ENCODE measurements around the gene SCAPER. TPM values are rescaled to one million over a fixed set of nuclear protein-coding genes. Genes with fewer than 3 reads are reported as not detected.

SCAPER gene
- total and polyA plus RNA-seq, 4 donors: 3.3 to 18.0 (median 9.9) TPM

DNA sequence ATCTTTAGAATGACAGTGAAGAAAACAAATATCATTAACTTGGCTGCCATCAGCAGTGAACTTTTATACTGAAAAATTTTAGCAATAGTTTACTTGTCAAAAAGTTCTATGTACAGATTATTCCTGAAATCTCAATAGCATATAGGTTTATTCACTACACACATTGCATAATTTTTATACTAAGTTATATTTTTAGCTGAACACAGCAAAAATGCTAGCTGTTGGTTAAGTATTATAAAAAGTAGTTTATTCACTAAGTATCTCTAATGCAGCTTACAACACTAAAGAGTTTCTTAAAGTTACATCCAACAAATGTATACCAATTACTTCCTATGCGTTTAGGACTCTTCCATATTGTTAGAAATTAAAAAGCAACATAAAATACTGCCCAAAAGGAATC lies 131.9 kb downstream of the SCAPER start:
- peaks cover 0 to 1% (median 0%) of the 10 kb centered on the region in 4 donors for H3K4me1 ChIP-seq (ENCODE audit: control insufficient read depth in 4 of 4, insufficient read depth in 4 of 4, low read length in 3 of 4)
- no peak overlapping the region for H3K9ac ChIP-seq (ENCODE audit: low read depth in 1 of 2, low read length in 2 of 2)
- DNase-seq (ENCODE audit: low spot score): no peak
- H3K9me3 ChIP-seq (ENCODE audit: control insufficient read depth in 4 of 4, low read length in 3 of 4): no peaks in the 10 kb centered on the region
- no peak overlapping the region for H3K27ac ChIP-seq (ENCODE audit: low read depth in 1 of 2, low read length in 2 of 2)
- H3K36me3 ChIP-seq (ENCODE audit: control insufficient read depth in 4 of 4, insufficient read depth in 3 of 4, low read depth in 1 of 4, low read length in 3 of 4): peaks cover 0 to 11% (median 1%) of the 10 kb centered on the region in 4 donors
- WGBS: 94% methylated on average over 1 of the region's 1 CpG
- no peak for TF ChIP-seq RXRA (IDR thresholded peaks at IDR 0.05)
- TF ChIP-seq FOXA1 (IDR thresholded peaks at IDR 0.05): no peak
- TF ChIP-seq REST (IDR thresholded peaks at IDR 0.05): no peak
- TF ChIP-seq GABPA (IDR thresholded peaks at IDR 0.05 in 1 of 2, conservative IDR thresholded peaks at IDR 0.05 in 1 of 2): no peak
- no peaks in the 10 kb centered on the region for H3K27me3 ChIP-seq (ENCODE audit: control insufficient read depth in 4 of 4, insufficient read depth in 4 of 4, low read length in 3 of 4)
- no peak overlapping the region for H3K4me3 ChIP-seq (ENCODE audit: low read depth in 1 of 3, low read length in 3 of 3)

DNA sequence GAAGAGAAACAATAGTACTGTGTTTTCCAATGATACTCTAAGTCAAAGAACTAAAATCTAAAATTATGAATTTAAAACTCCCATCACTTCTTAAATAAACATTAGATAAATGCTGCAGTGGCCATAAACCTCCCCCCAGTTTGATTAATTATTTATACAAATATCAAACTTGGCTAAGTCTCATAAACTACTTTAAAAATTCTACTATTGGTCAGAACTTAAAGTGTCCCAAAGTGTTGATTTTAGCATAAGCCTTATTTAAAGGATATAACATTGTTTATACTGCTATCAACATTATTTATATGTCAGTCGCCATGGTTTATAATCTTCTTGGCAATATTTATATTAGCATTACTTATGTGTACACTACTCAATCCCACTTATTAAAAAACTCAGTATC lies 132.4 kb downstream of the SCAPER start:
- no peak for DNase-seq (ENCODE audit: low spot score)
- WGBS: 83% methylated on average over 1 of the region's 1 CpG
- H3K36me3 ChIP-seq (ENCODE audit: control insufficient read depth in 4 of 4, insufficient read depth in 3 of 4, low read depth in 1 of 4, low read length in 3 of 4): peaks cover 0 to 11% (median 1%) of the 10 kb centered on the region in 4 donors

DNA sequence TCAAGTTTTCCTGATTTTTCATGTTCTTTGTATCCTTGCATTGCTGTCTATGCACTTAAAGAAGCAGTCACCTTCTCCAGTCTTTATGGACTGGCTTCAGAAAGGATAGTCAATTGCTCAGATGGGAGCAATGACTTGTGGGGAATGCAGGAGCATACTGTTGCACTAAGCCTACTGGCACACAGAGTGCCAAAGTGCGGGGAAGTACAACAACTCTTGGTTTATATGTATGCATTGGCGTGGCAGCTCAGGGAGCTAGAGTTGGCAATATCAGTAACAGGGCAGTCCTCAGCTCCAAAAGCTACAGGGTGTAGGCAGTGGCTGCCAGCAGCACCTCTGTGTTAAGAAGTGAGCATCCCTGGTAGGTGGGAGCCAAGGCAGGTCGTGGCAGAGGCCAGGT lies 141.1 kb downstream of the SCAPER start:
- Histone ChIP-seq H3K9ac (ENCODE audit: low read depth in 1 of 2, low read length in 2 of 2) (no peak overlapping the region), H3K4me1 (ENCODE audit: control insufficient read depth in 4 of 4, insufficient read depth in 4 of 4, low read length in 3 of 4) (no peaks in the 10 kb centered on the region), H3K27me3 (ENCODE audit: control insufficient read depth in 4 of 4, insufficient read depth in 4 of 4, low read length in 3 of 4) (no peaks in the 10 kb centered on the region), H3K4me3 (ENCODE audit: low read depth in 1 of 3, low read length in 3 of 3) (no peak overlapping the region), H3K36me3 (ENCODE audit: control insufficient read depth in 4 of 4, insufficient read depth in 3 of 4, low read depth in 1 of 4, low read length in 3 of 4) (peaks cover 0 to 32% (median 17%) of the 10 kb centered on the region in 4 donors), H3K9me3 (ENCODE audit: control insufficient read depth in 4 of 4, low read length in 3 of 4) (no peaks in the 10 kb centered on the region), H3K27ac (ENCODE audit: low read depth in 1 of 2, low read length in 2 of 2) (no peak overlapping the region)
- WGBS: 98% methylated on average over 3 of the region's 3 CpGs
- TF ChIP-seq SP1 (IDR thresholded peaks at IDR 0.05) (no peak), FOXA2 (IDR thresholded peaks at IDR 0.05) (no peak), RXRA (IDR thresholded peaks at IDR 0.05) (no peak), FOXA1 (IDR thresholded peaks at IDR 0.05) (no peak), ATF3 (IDR thresholded peaks at IDR 0.05) (no peak)
- DNase-seq (ENCODE audit: low spot score): no peak

More for the DNA sequence above, 132.4 kb downstream of the SCAPER start:
- Histone ChIP-seq H3K4me3 (ENCODE audit: low read depth in 1 of 3, low read length in 3 of 3) (no peak overlapping the region), H3K9me3 (ENCODE audit: control insufficient read depth in 4 of 4, low read length in 3 of 4) (no peaks in the 10 kb centered on the region), H3K27ac (ENCODE audit: low read depth in 1 of 2, low read length in 2 of 2) (no peak overlapping the region), H3K9ac (ENCODE audit: low read depth in 1 of 2, low read length in 2 of 2) (no peak overlapping the region), H3K27me3 (ENCODE audit: control insufficient read depth in 4 of 4, insufficient read depth in 4 of 4, low read length in 3 of 4) (no peaks in the 10 kb centered on the region), H3K4me1 (ENCODE audit: control insufficient read depth in 4 of 4, insufficient read depth in 4 of 4, low read length in 3 of 4) (peaks cover 0 to 1% (median 0%) of the 10 kb centered on the region in 4 donors)
- TF ChIP-seq EGR1 (IDR thresholded peaks at IDR 0.05; ENCODE audit: low read depth in 2 of 2) (no peak), HNF4G (IDR thresholded peaks at IDR 0.05) (no peak), ZBTB33 (IDR thresholded peaks at IDR 0.05) (no peak)
